PFSK-1 (cell line): ENCODE measurements around the gene RBM33.

Experiments
- POLR2AphosphoS5 ChIP-seq: IDR thresholded peaks from 2 replicates; pipeline ENCODE4 v1.6.1; 2012; ENCODE audit warnings: low read depth, mild to moderate bottlenecking, control low read depth, low read length, moderate library complexity
- TAF1 ChIP-seq: IDR thresholded peaks from 2 replicates; pipeline ENCODE4 v1.6.1; 2012; ENCODE audit warnings: low read length, control low read depth, borderline replicate concordance; ENCODE audit not compliant: insufficient read depth

DNA sequence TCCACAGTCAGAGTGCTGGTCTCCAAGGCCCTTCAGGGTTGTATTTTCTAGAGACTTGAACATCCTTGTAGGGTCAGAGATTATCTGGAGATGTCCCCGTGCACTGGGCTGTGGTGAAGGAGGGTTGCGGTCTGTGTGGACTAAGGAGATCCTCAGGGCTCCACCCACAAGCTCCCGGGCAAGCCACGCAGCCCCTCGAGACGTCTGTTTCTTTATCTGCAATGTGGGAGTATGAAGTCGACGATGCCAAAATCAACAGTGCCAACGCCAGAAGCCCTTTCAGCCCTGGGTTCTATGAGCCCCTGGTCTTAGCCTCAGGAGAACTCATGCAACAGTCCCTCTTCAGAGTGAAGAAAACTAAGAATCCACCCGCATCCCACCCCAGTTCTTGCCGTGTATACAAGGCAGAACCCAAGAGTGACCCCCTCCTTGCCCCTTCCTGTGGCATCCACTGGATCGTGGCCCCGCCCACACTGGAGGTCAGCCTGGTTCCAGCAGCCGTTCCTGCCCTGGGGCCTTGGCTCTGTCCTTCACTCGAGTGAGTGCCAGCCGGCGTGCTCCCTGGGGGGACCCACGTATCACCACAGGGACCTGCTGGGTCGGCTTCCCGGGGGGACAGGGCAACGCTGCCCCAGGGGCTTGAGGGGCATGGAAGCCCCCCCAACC lies 173.8 kb downstream of the RBM33 start:
- TF ChIP-seq TAF1 (no peak), POLR2AphosphoS5 (no peak)
